GM12872 (cell line): ENCODE results near the gene LRRC34.

Source experiments
- CTCF ChIP-seq: IDR thresholded peaks from 3 replicates; pipeline ENCODE4 v1.5.1; 2011; ENCODE audit warnings: low read depth, mild to moderate bottlenecking, low read length, moderate library complexity; ENCODE audit not compliant: insufficient read depth

The LRRC34 gene

GRCh38 chr3:169760479-169760878 is 52.2 kb downstream of the LRRC34 start:
- no peak for TF ChIP-seq CTCF

GRCh38 chr3:169759256-169759655 is 53.4 kb downstream of the LRRC34 start:
- no peak for TF ChIP-seq CTCF

DNA sequence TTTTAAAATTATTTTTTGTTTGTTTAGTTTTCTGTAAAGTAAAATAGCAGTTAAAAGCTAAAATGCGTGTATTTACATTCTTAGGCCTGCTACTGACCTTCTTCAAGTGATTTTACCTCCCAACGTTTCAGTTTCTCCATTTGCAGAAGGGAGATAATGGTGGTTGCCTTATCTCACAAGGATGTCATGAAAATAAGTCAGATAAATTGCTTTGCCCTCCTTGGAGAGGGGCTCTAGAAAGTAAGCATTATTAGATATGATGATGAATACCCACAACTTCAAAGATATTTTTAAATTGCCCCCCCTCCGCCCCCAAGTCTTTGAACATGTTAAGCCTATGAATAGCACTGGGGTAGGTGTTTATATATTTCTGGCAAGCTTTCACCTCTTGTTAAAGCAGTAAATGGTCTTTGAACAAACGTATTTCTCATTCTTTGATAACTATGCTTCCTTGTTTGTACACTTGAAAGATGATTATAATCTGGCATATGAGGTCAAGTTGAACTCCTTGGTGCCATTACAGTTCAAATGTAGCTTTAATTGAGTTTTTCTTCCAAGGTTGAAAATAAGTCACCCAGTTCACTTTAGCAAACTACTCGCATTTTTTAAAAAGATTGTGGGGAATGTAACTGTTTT is 54.2 kb downstream of the LRRC34 start:
- no peak for TF ChIP-seq CTCF

DNA sequence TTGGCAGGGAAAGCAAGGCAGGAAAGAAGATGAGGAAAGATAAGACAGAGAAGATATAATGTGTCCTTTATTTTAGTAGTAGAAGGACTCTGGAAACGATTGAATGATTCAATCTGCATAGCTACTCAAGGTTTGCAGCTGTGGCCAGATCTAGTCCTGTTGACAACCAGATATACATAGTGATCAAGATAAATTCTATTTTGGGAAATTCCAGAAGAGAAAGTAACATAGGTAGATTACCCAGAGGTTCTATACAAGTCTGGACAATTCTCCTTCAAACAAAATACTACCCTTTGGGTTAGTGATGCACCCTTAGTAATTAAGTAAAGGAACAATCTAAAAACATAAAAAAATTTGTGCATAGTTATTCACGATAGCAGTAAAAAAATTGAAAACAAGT is 57.2 kb downstream of the LRRC34 start:
- no peak for TF ChIP-seq CTCF

- TF ChIP-seq CTCF: no peak
Measured at GRCh38 chr3:169754711-169755110, 58.0 kb downstream of the LRRC34 start.

DNA sequence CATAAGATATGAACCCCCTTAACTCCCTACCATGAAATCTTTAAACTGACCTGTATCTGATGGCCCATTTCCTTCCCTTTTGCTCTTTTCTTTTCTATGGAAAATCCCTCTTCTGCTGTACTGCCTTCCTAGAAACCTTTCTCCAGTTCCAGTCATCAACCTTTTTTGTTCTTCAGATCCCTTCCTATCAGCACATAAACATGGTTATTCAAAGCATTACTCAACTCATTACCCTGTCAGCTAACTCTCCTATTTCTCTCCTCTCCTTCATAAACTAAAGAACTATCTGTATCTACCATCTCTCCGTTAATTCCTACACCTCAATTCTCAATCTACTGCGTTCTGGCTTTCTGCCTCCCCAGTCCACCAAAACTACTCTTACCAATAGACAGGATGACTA is 60.8 kb downstream of the LRRC34 start:
- TF ChIP-seq CTCF: no peak

- no peak for TF ChIP-seq CTCF
Measured at GRCh38 chr3:169750665-169751064, 62.0 kb downstream of the LRRC34 start.

DNA sequence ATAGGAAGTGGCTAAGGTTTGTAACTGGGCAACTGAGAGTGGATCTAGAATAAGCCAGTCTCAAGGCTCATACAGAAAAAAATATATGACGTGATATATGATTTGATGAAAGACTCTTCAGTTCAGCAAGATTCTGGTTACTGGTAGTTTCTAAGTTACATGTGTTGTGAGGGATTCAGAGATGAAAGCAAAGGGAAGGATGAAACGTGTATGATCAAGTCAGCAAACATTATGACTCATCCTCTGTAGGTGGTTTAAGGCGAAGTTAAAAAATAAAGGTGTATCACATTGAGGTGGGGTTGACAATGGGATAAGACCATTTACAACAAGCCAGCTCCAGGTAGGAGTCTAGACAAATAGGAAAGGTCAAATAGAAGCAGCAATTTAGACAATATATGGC is 64.0 kb downstream of the LRRC34 start:
- TF ChIP-seq CTCF: no peak
